Sigmoid colon (tissue), 4 donors: Measurements from ENCODE around the gene FBXL7.

Experiments used
- POLR2AphosphoS5 ChIP-seq, 4 donors: sonication (generic); formaldehyde crosslinking; IDR thresholded peaks; one replicate each; pipeline ENCODE4 v1.6.1; 2017; ENCODE audit warnings: antibody characterized with exemption in 4 of 4
- TF ChIP-seq, protein P1 (sequence below), 4 experiments: fragments of 450-650 bp in 3 of 4; fragments of 200-600 bp in 1 of 4; IDR thresholded peaks; one replicate each; pipeline ENCODE4 v1.5.1; 2016 to 2019; ENCODE audit warnings: antibody characterized with exemption in 4 of 4, mild to moderate bottlenecking in 3 of 4, moderate library complexity in 2 of 4

DNA sequence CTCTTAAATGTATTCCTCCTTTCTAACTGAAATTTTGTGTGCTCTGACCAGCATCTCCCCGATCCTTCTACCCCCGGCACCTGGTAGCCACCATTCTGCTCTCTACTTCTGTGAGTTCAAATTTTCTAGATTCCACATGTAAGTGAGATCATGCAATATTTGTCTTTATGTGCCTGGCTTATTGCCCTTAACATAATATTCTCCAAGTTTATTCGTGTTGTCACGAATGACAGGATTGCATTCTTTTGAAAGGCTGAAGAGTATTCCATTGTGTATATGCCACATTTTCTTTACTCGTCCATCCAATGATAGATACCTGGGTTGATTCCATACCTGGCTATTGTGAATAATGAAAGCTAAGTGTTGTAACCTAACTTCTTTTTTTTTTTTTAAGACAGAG is 29.0 kb downstream of the FBXL7 start:
- TF ChIP-seq POLR2AphosphoS5 (IDR thresholded peaks at IDR 0.05): no peak
- TF ChIP-seq, protein P1, sequence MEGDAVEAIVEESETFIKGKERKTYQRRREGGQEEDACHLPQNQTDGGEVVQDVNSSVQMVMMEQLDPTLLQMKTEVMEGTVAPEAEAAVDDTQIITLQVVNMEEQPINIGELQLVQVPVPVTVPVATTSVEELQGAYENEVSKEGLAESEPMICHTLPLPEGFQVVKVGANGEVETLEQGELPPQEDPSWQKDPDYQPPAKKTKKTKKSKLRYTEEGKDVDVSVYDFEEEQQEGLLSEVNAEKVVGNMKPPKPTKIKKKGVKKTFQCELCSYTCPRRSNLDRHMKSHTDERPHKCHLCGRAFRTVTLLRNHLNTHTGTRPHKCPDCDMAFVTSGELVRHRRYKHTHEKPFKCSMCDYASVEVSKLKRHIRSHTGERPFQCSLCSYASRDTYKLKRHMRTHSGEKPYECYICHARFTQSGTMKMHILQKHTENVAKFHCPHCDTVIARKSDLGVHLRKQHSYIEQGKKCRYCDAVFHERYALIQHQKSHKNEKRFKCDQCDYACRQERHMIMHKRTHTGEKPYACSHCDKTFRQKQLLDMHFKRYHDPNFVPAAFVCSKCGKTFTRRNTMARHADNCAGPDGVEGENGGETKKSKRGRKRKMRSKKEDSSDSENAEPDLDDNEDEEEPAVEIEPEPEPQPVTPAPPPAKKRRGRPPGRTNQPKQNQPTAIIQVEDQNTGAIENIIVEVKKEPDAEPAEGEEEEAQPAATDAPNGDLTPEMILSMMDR (IDR thresholded peaks at IDR 0.05): no peak
